ENCODE results near the gene RPL15. TPM values are rescaled to one million over a fixed set of nuclear protein-coding genes. Genes with fewer than 3 reads are reported as not detected.

Gene RPL15
- total and polyA plus RNA-seq, 2 experiments from 2014 or later, result 1,318 to 3,305 TPM

- WGBS (ENCODE audit: low lambda C conversion rate, missing lambda C conversion rate), result 96% methylated on average over 2 of the region's 2 CpGs
- H2AFZ ChIP-seq, result no peak overlapping the region
- H3K79me2 ChIP-seq, result peaks cover 79% of the 10 kb centered on the region
Measured at GRCh38 chr3:23873941-23874340, 43.0 kb upstream of the RPL15 start.

GRCh38 chr3:23874359-23875112, 42.4 kb upstream of the RPL15 start:
- WGBS (ENCODE audit: low lambda C conversion rate, missing lambda C conversion rate), result 78% methylated on average over 6 of the region's 6 CpGs
- H3K4me2 ChIP-seq, result no peak overlapping the region

More at GRCh38 chr3:23873941-23874340, 43.0 kb upstream of the RPL15 start:
- no peak for TF ChIP-seq CTCF (IDR thresholded peaks at IDR 0.05; ENCODE audit: poor library complexity)
- no peak for TF ChIP-seq EZH2phosphoT487 (IDR thresholded peaks at IDR 0.05; ENCODE audit: low read depth, severe bottlenecking, unreplicated experiment)
- TF ChIP-seq EZH2 (IDR thresholded peaks at IDR 0.05; ENCODE audit: borderline replicate concordance), result no peak
- no peak for DNase-seq (ENCODE audit: low spot score)
- H3K4me2 ChIP-seq, result no peak overlapping the region
- no peaks in the 10 kb centered on the region for H3K27me3 ChIP-seq
- H3K27ac ChIP-seq, result no peak overlapping the region
- no peaks in the 10 kb centered on the region for H3K9me3 ChIP-seq (ENCODE audit: low read depth)
- H3K4me1 ChIP-seq (ENCODE audit: insufficient read depth), result peaks cover 9% of the 10 kb centered on the region
- no peaks in the 10 kb centered on the region for H3K9me2 ChIP-seq (replicated peaks; ENCODE audit: insufficient read depth)
- H3K4me3 ChIP-seq, result no peak overlapping the region
- H3K36me3 ChIP-seq (replicated peaks; ENCODE audit: insufficient read depth, low read depth), result no peaks in the 10 kb centered on the region
- H4K20me1 ChIP-seq (ENCODE audit: insufficient read depth, poor library complexity, severe bottlenecking), result peaks cover 55% of the 10 kb centered on the region

GRCh38 chr3:23875113-23875725, 41.7 kb upstream of the RPL15 start:
- no peak for DNase-seq (ENCODE audit: low spot score)
- Histone ChIP-seq H3K27me3 (no peaks in the 10 kb centered on the region), H3K9me2 (replicated peaks; ENCODE audit: insufficient read depth) (no peaks in the 10 kb centered on the region), H3K79me2 (peaks cover 77% of the 10 kb centered on the region), H3K27ac (no peak overlapping the region), H3K4me1 (ENCODE audit: insufficient read depth) (peaks cover 3% of the 10 kb centered on the region), H4K20me1 (ENCODE audit: insufficient read depth, poor library complexity, severe bottlenecking) (peaks cover 42% of the 10 kb centered on the region), H3K4me3 (no peak overlapping the region), H3K9me3 (ENCODE audit: low read depth) (no peaks in the 10 kb centered on the region), H2AFZ (no peak overlapping the region), H3K36me3 (replicated peaks; ENCODE audit: insufficient read depth, low read depth) (no peaks in the 10 kb centered on the region), H3K4me2 (no peak overlapping the region)
- WGBS (ENCODE audit: low lambda C conversion rate, missing lambda C conversion rate), result 92% methylated on average over 4 of the region's 4 CpGs
- TF ChIP-seq EZH2 (IDR thresholded peaks at IDR 0.05; ENCODE audit: borderline replicate concordance) (no peak), CTCF (IDR thresholded peaks at IDR 0.05; ENCODE audit: poor library complexity) (no peak), EZH2phosphoT487 (IDR thresholded peaks at IDR 0.05; ENCODE audit: low read depth, severe bottlenecking, unreplicated experiment) (no peak)

More at GRCh38 chr3:23874359-23875112, 42.4 kb upstream of the RPL15 start:
- Histone ChIP-seq H3K27ac (no peak overlapping the region), H3K4me3 (no peak overlapping the region), H3K27me3 (no peaks in the 10 kb centered on the region), H2AFZ (no peak overlapping the region), H4K20me1 (ENCODE audit: insufficient read depth, poor library complexity, severe bottlenecking) (peaks cover 49% of the 10 kb centered on the region), H3K4me1 (ENCODE audit: insufficient read depth) (peaks cover 9% of the 10 kb centered on the region), H3K79me2 (peaks cover 79% of the 10 kb centered on the region), H3K9me2 (replicated peaks; ENCODE audit: insufficient read depth) (no peaks in the 10 kb centered on the region), H3K36me3 (replicated peaks; ENCODE audit: insufficient read depth, low read depth) (no peaks in the 10 kb centered on the region), H3K9me3 (ENCODE audit: low read depth) (no peaks in the 10 kb centered on the region)
- TF ChIP-seq EZH2phosphoT487 (IDR thresholded peaks at IDR 0.05; ENCODE audit: low read depth, severe bottlenecking, unreplicated experiment) (no peak), CTCF (IDR thresholded peaks at IDR 0.05; ENCODE audit: poor library complexity) (no peak), EZH2 (IDR thresholded peaks at IDR 0.05; ENCODE audit: borderline replicate concordance) (no peak)
- no peak for DNase-seq (ENCODE audit: low spot score)
